K562 (cell line): ENCODE results near the gene DENND2A. TPM values are rescaled to one million over a fixed set of nuclear protein-coding genes. Genes with fewer than 3 reads are reported as not detected.
A peak's percentile ranks its signal among the peaks of the same experiment; 100 is the strongest.

Experiments used
- ATAC-seq: fragments of 200-7000 bp; cut with Tn5 transposase; 3 replicates; pipeline ENCODE4 v1.9.1; 2020; ENCODE audit warnings: moderate library complexity
- BruUV-seq: library from RNA; stranded (reverse); fragments of 400-500 nt; replicated peaks from 2 replicates; lab custom pipeline; 2021; lab: Mats Ljungman, UMichigan
- CTCF ChIA-PET: fragments of 300-600 bp; formaldehyde crosslinking; extraction: SDS; loops from one replicate; lab custom pipeline; 2021; ENCODE audit warnings: low intra/inter-chr PET ratio; lab: Yijun Ruan, JAX
- POLR2A ChIA-PET: fragments of 300-600, 350-650 bp; sonication (Branson Sonifier 250); formaldehyde crosslinking; extraction: SDS; loops from one replicate; lab custom pipeline; 2021; ENCODE audit warnings: antibody characterized with exemption, inconsistent platforms; lab: Yijun Ruan, JAX
- DNase-seq, 4 experiments: peaks; one replicate each; pipeline versions ENCODE4 v3.0.0 to v3.0.0-alpha.2; 2011 to 2018; ENCODE audit warnings: low spot score in 3 of 4, mixed read lengths in 3 of 4; ENCODE audit errors: extremely low read depth in 1 of 4
- FAIRE-seq: peaks from 2 replicates; lab custom pipeline; 2011; peaks lifted over from hg19 to GRCh38; lab: Jason Lieb, UNC
- H2AFZ ChIP-seq: 2 replicates; pipeline ENCODE4 v1.6.0; 2011; ENCODE audit warnings: low read depth, low read length, control low read depth, inconsistent platforms
- H3K27ac ChIP-seq: fragments of 200-600 bp; 3 replicates; pipeline ENCODE4 v1.8.0; 2011; ENCODE audit warnings: low read depth, mild to moderate bottlenecking, control low read depth, inconsistent platforms, low read length, moderate library complexity, mixed read lengths; ENCODE audit errors: extremely low read depth
- H3K27me3 ChIP-seq, 2 experiments: fragments of 300-600 bp in 1 of 2; 2 replicates in 1 of 2; 3 replicates in 1 of 2; pipeline versions ENCODE4 v1.6.0 to v1.8.0; 2011; ENCODE audit warnings: inconsistent platforms in 2 of 2, low read length in 2 of 2, mild to moderate bottlenecking in 1 of 2, mixed read lengths in 1 of 2, moderate library complexity in 1 of 2; ENCODE audit not compliant: control insufficient read depth in 2 of 2, insufficient read depth in 2 of 2
- H3K36me3 ChIP-seq: fragments of 300-600 bp; 3 replicates; pipeline ENCODE4 v1.8.0; 2011; ENCODE audit warnings: mild to moderate bottlenecking, low read length, inconsistent platforms; ENCODE audit not compliant: control insufficient read depth, insufficient read depth
- H3K4me1 ChIP-seq, 2 experiments: fragments of 200-600 bp in 1 of 2; replicated peaks in 1 of 2; 2 replicates in 1 of 2; 3 replicates in 1 of 2; pipeline versions ENCODE4 v1.5.1 to v1.8.0; 2011; ENCODE audit warnings: inconsistent platforms in 2 of 2, low read length in 2 of 2, mild to moderate bottlenecking in 1 of 2, mixed read lengths in 1 of 2, moderate library complexity in 1 of 2; ENCODE audit not compliant: control insufficient read depth in 2 of 2, insufficient read depth in 2 of 2
- H3K4me2 ChIP-seq: 2 replicates; pipeline ENCODE4 v1.6.1; 2011; ENCODE audit warnings: low read length, control low read depth, inconsistent platforms, mixed read lengths; ENCODE audit not compliant: insufficient read depth
- H3K4me3 ChIP-seq: fragments of 200-600 bp; sonication (generic), shearing (Covaris generic); 2 replicates; pipeline ENCODE4 v1.5.1; 2016; ENCODE audit warnings: control low read depth, inconsistent platforms
- H3K79me2 ChIP-seq: fragments of 200-600 bp; 3 replicates; pipeline ENCODE4 v1.8.0; 2011; ENCODE audit warnings: low read length, inconsistent platforms; ENCODE audit not compliant: control insufficient read depth, insufficient read depth
- H3K9ac ChIP-seq, 2 experiments: 2 replicates each; pipeline versions ENCODE4 v1.6.0 to v1.6.1; 2011; ENCODE audit warnings: low read depth in 2 of 2, low read length in 2 of 2, control low read depth in 1 of 2, inconsistent platforms in 1 of 2, mild to moderate bottlenecking in 1 of 2, mixed read lengths in 1 of 2; ENCODE audit not compliant: insufficient read depth in 1 of 2
- H3K9me1 ChIP-seq: one replicate; pipeline ENCODE4 v1.6.0; 2011; ENCODE audit warnings: inconsistent platforms, mild to moderate bottlenecking, low read length, moderate library complexity; ENCODE audit not compliant: control insufficient read depth, insufficient read depth
- H3K9me3 ChIP-seq: replicated peaks from 2 replicates; pipeline ENCODE4 v1.5.1; 2011; ENCODE audit warnings: low read depth, low read length, inconsistent platforms; ENCODE audit not compliant: control insufficient read depth, insufficient read depth
- H4K20me1 ChIP-seq: replicated peaks from 2 replicates; pipeline ENCODE4 v1.6.1; 2011; ENCODE audit warnings: low read length, inconsistent platforms, mixed read lengths; ENCODE audit not compliant: control insufficient read depth, insufficient read depth
- CBX8 ChIP-seq: fragments of 200-600 bp; sonication (generic); IDR thresholded peaks from 2 replicates; pipeline ENCODE4 v1.6.1; 2012; ENCODE audit warnings: borderline replicate concordance, mixed run types, low read depth, mild to moderate bottlenecking, moderate library complexity, mixed read lengths, low read length, control low read depth, inconsistent platforms; ENCODE audit not compliant: poor library complexity, severe bottlenecking; ENCODE audit errors: extremely low read depth
- CC2D1A ChIP-seq: fragments of 450-650 bp; IDR thresholded peaks from 2 replicates; pipeline ENCODE4 v1.6.1; 2017; ENCODE audit warnings: mild to moderate bottlenecking
- HNRNPUL1 ChIP-seq: fragments of 200-400 bp; formaldehyde crosslinking; IDR thresholded peaks from 2 replicates; pipeline ENCODE4 v1.6.1; 2017; ENCODE audit warnings: low read length
- KHSRP ChIP-seq: fragments of 450-650 bp; IDR thresholded peaks from 2 replicates; pipeline ENCODE4 v1.6.1; 2017
- NFXL1 ChIP-seq: fragments of 450-650 bp; formaldehyde crosslinking; IDR thresholded peaks from 2 replicates; pipeline ENCODE4 v1.4.0; 2021; ENCODE audit warnings: mild to moderate bottlenecking
- SIN3B ChIP-seq: fragments of 450-650 bp; IDR thresholded peaks from 2 replicates; pipeline ENCODE4 v1.6.1; 2017; ENCODE audit warnings: low read depth, mild to moderate bottlenecking, moderate library complexity
- SPI1 ChIP-seq: IDR thresholded peaks from 2 replicates; pipeline ENCODE4 v1.6.1; 2011; ENCODE audit warnings: low read depth, low read length, control low read depth, borderline replicate concordance
- SUPT5H ChIP-seq: fragments of 450-650 bp; IDR thresholded peaks from 2 replicates; pipeline ENCODE4 v1.6.1; 2016
- XRCC3 ChIP-seq: fragments of 450-650 bp; IDR thresholded peaks from 2 replicates; pipeline ENCODE4 v1.6.1; 2017; ENCODE audit warnings: mild to moderate bottlenecking, moderate library complexity
- ZNF589 ChIP-seq: fragments of 200-800 bp; sonication (Bioruptor generic); IDR thresholded peaks from 2 replicates; pipeline ENCODE4 v1.6.1; 2016; ENCODE audit warnings: low read depth, missing genetic modification characterization, missing compliant biosample characterization
- WGBS: fragments of 100-300 bp; shearing (Covaris generic); methylation state at CpG from one replicate; pipeline ENCODE4 v1.1.6; 2016; ENCODE audit warnings: low coverage, mixed read lengths; ENCODE audit not compliant: insufficient coverage; ENCODE audit errors: missing lambda C conversion rate; 5-methylcytosine and 5-hydroxymethylcytosine counted together
- in situ Hi-C: fragments of 300-500 bp; cut with MboI; formaldehyde crosslinking; loops from 4 replicates; pipeline ENCODE4 v1.15.0; 2018; ENCODE audit warnings: inconsistent platforms, mixed read lengths
- intact Hi-C: fragments of 100-400 bp; cut with micrococcal nuclease; formaldehyde crosslinking; loops from 2 replicates; pipeline ENCODE4 v1.14.2; 2022
- polyA plus RNA-seq, 8 experiments: library from polyadenylated mRNA; depleted of rRNA in 4 of 8; stranded (reverse) in 5 of 8; unstranded in 3 of 8; fragments of >200 nt; fragmentation: Nextera tagmentation in 2 of 8; fragmentation: Illumina TruSeq in 1 of 8; extraction: Ambion mirVana in 2 of 8; extraction: Trizol in 1 of 8; gene quantifications; 2 replicates each; pipeline versions ENCODE4 v1.2.1 to v1.2.3, GENCODE V29; 2011 to 2014; ENCODE audit warnings: inconsistent platforms in 1 of 8, missing spikeins in 1 of 8
- total RNA-seq, 7 experiments: library from RNA; depleted of rRNA in 6 of 7; stranded (reverse); fragments of >200 nt in 6 of 7; fragmentation: Illumina TruSeq in 2 of 7; extraction: Trizol in 2 of 7; gene quantifications; 2 replicates each; pipeline versions ENCODE4 v1.2.1 to v1.2.3, GENCODE V29; 2011 to 2021; ENCODE audit warnings: low replicate concordance in 1 of 7
- TF ChIP-seq, protein P1 (sequence below), 2 experiments: fragments of 450-650 bp in 1 of 2; sonication (generic) in 1 of 2; formaldehyde crosslinking; conservative IDR thresholded peaks; 2 replicates each; pipeline versions ENCODE4 v1.4.0 to v1.8.1; 2020 to 2022; ENCODE audit warnings: mild to moderate bottlenecking in 1 of 2, missing genetic modification reagents in 1 of 2
- TF ChIP-seq, protein P2 (sequence below): sonication (generic); formaldehyde crosslinking; IDR thresholded peaks from 2 replicates; pipeline ENCODE4 v1.8.0; 2022; ENCODE audit warnings: mild to moderate bottlenecking, missing genetic modification reagents, borderline replicate concordance

DENND2A gene
- total and polyA plus RNA-seq, 9 of the 15 experiments (the other 6 are each of a cell fraction or from before 2014, with no cell fraction given), result not detected

DNA sequence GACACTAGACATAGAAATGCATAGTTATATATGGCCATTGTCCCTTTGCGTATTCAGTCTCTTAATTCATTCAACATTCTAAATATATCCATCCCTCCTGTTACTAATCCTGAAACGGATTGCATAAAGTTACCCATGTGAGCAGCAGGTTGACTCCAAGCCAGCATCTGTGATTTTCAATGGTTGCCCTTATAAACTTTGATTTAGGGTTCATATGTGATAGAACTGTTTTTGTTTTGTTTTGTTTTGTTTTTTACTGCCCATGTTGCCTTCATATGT lies 13.4 kb upstream of the DENND2A start:
- in situ Hi-C loops, result no loop called here
- DNase-seq, result no peak
- POLR2A ChIA-PET, result interaction anchor here (0.7 to 1.0 kb wide), 2 partner anchors 176 to 643 kb away, joined by 3 to 4 read pairs; no protein-coding TSS in a partner anchor

DNA sequence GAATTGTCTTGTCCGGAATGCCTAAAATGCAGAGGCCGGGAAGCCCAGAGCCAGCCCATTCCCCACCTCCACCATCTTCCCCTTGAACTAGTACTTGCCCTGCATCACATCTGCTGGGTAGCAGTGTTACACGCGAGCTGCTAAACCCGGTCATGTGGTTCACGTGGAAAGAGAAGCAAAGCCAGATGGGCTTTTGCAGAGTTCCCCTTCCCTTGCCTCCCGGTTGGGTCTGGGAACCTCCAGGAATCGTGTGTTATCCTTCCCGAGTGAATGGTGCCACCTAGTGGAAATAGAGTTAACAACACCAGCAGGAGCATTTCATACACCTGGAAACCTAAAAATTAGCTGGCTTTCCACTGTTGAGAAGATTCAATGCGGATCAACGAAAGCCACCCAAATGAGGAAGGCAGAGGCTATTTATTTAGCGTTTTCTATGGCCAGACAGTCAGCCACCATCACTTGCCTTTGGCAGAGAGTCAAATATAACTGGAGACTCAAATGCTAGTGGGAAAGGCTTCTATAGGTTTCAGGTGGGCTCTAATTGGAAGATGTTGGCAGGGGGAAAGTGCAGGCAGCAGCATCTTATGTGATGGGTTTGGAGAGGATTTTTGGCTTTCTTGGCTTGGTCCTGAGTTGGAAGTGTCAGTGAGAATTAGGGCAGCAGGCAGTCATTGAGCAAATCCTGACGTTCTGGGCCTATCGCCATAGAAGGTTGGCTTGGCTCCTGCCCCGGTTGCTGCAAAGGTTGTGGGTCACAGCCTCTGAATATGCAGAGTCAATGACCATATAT lies 12.9 kb upstream of the DENND2A start:
- 14% methylated on average over 15 of the region's 15 CpGs for WGBS
- BruUV-seq, result no TSS peak
- H3K9ac ChIP-seq, result no peak overlapping the region
- H4K20me1 ChIP-seq, result no peaks in the 10 kb centered on the region; the same call in none of the 2 replicates
- H3K9me3 ChIP-seq, result no peaks in the 10 kb centered on the region
- peak; percentile 77 to 84 (median 81) for DNase-seq
- intact Hi-C loops (loop anchor here (1.0 to 10.0 kb wide), 5 partner anchors 135 to 646 kb away; partner anchors contain the start of gene KDM7A), in situ Hi-C loops (no loop called here)
- H3K4me1 ChIP-seq, result no peaks in the 10 kb centered on the region; a peak in 2 of 5 replicates
- peak overlapping the region; percentile 29; the same call in 1 of the 2 replicates for H3K4me2 ChIP-seq
- ATAC-seq, result peak; percentile 83
- H3K27me3 ChIP-seq, result peaks cover 50 to 84% of the 10 kb centered on the region in 2 experiments; a peak in 4 of 5 replicates
- no peak overlapping the region for H3K27ac ChIP-seq
- ChIA-PET POLR2A (interaction anchor here (0.7 to 1.0 kb wide), 5 partner anchors 18 to 643 kb away, joined by 3 to 4 read pairs (median 3); no protein-coding TSS in a partner anchor), CTCF (interaction anchor here (1.6 to 3.3 kb wide), 2 partner anchors 135 to 177 kb away, joined by 31 read pairs; no protein-coding TSS in a partner anchor)
- peak; percentile 95 for FAIRE-seq
- no peaks in the 10 kb centered on the region for H3K36me3 ChIP-seq
- H3K4me3 ChIP-seq, result no peak overlapping the region
- H3K9me1 ChIP-seq, result no peaks in the 10 kb centered on the region
- peak overlapping the region; percentile 48; the same call in 1 of the 2 replicates for H2AFZ ChIP-seq
- no peaks in the 10 kb centered on the region for H3K79me2 ChIP-seq
- TF ChIP-seq, protein P1, sequence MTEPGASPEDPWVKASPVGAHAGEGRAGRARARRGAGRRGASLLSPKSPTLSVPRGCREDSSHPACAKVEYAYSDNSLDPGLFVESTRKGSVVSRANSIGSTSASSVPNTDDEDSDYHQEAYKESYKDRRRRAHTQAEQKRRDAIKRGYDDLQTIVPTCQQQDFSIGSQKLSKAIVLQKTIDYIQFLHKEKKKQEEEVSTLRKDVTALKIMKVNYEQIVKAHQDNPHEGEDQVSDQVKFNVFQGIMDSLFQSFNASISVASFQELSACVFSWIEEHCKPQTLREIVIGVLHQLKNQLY (CRISPR knock-in tag; conservative IDR thresholded peaks at IDR 0.05), result no peak
- peak; percentile 72; the same call in 1 of the 2 replicates for TF ChIP-seq CC2D1A
- no peak for TF ChIP-seq ZNF589 (CRISPR knock-in tag)
- TF ChIP-seq KHSRP, result no peak
- no peak for TF ChIP-seq SPI1
- TF ChIP-seq, protein P2, sequence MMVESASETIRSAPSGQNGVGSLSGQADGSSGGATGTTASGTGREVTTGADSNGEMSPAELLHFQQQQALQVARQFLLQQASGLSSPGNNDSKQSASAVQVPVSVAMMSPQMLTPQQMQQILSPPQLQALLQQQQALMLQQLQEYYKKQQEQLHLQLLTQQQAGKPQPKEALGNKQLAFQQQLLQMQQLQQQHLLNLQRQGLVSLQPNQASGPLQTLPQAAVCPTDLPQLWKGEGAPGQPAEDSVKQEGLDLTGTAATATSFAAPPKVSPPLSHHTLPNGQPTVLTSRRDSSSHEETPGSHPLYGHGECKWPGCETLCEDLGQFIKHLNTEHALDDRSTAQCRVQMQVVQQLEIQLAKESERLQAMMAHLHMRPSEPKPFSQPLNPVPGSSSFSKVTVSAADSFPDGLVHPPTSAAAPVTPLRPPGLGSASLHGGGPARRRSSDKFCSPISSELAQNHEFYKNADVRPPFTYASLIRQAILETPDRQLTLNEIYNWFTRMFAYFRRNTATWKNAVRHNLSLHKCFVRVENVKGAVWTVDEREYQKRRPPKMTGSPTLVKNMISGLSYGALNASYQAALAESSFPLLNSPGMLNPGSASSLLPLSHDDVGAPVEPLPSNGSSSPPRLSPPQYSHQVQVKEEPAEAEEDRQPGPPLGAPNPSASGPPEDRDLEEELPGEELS (CRISPR knock-in tag), result no peak
- TF ChIP-seq NFXL1 (CRISPR knock-in tag), result no peak
- TF ChIP-seq SIN3B, result no peak
- no peak for TF ChIP-seq CBX8
- no peak for TF ChIP-seq SUPT5H
- no peak for TF ChIP-seq XRCC3

More for the DNA sequence above, 13.4 kb upstream of the DENND2A start:
- no peak overlapping the region for H2AFZ ChIP-seq
- no peaks in the 10 kb centered on the region for H3K79me2 ChIP-seq
- no TSS peak for BruUV-seq
- intact Hi-C loops, result loop anchor here (5.0 to 10.0 kb wide), 3 partner anchors 332 to 647 kb away; partner anchors contain the start of gene KDM7A
- H4K20me1 ChIP-seq, result no peaks in the 10 kb centered on the region; the same call in none of the 2 replicates
- H3K4me1 ChIP-seq, result no peaks in the 10 kb centered on the region; a peak in 2 of 5 replicates
- H3K9me3 ChIP-seq, result no peaks in the 10 kb centered on the region
- no peak overlapping the region for H3K4me2 ChIP-seq
- no peak overlapping the region for H3K4me3 ChIP-seq
- H3K9ac ChIP-seq, result no peak overlapping the region
- FAIRE-seq (no peak), ATAC-seq (no peak)
- no peak overlapping the region for H3K27ac ChIP-seq
- no peaks in the 10 kb centered on the region for H3K9me1 ChIP-seq
- TF ChIP-seq HNRNPUL1, result no peak
- CTCF ChIA-PET, result interaction anchor here (1.6 to 3.3 kb wide), 2 partner anchors 136 to 178 kb away, joined by 31 read pairs; no protein-coding TSS in a partner anchor
- no peaks in the 10 kb centered on the region for H3K36me3 ChIP-seq
- H3K27me3 ChIP-seq, result peaks cover 55 to 86% of the 10 kb centered on the region in 2 experiments; a peak in 4 of 5 replicates
- WGBS, result 13% methylated on average over 2 of the region's 2 CpGs
